ENCODE measurements around the gene TTC22. TPM values are rescaled to one million over a fixed set of nuclear protein-coding genes. Genes with fewer than 3 reads are reported as not detected.

TTC22 gene
- total and polyA plus RNA-seq, 2 experiments from 2014 or later = 8.1 to 9.0 TPM

- H3K79me2 ChIP-seq = no peaks in the 10 kb centered on the region
- 87% methylated on average over 3 of the region's 3 CpGs for WGBS (ENCODE audit: low lambda C conversion rate, missing lambda C conversion rate)
These were observed 56.4 kb downstream of the TTC22 start for GRCh38 chr1:54744696-54745095.

GRCh38 chr1:54743416-54744226 lies 57.5 kb downstream of the TTC22 start:
- H3K9me3 ChIP-seq (ENCODE audit: low read depth) = no peaks in the 10 kb centered on the region
- H3K4me2 ChIP-seq = no peak overlapping the region
- no peaks in the 10 kb centered on the region for H3K36me3 ChIP-seq (replicated peaks; ENCODE audit: insufficient read depth, low read depth)
- H3K4me1 ChIP-seq (ENCODE audit: insufficient read depth) = no peaks in the 10 kb centered on the region
- H3K4me3 ChIP-seq = no peak overlapping the region
- no peak for DNase-seq (ENCODE audit: low spot score)
- H3K27me3 ChIP-seq = no peaks in the 10 kb centered on the region
- no peak overlapping the region for H2AFZ ChIP-seq
- H3K9me2 ChIP-seq (replicated peaks; ENCODE audit: insufficient read depth) = no peaks in the 10 kb centered on the region
- 90% methylated on average over 12 of the region's 12 CpGs for WGBS (ENCODE audit: low lambda C conversion rate, missing lambda C conversion rate)
- no peaks in the 10 kb centered on the region for H3K79me2 ChIP-seq
- no peaks in the 10 kb centered on the region for H4K20me1 ChIP-seq (ENCODE audit: insufficient read depth, poor library complexity, severe bottlenecking)
- no peak for TF ChIP-seq EZH2phosphoT487 (IDR thresholded peaks at IDR 0.05; ENCODE audit: low read depth, severe bottlenecking, unreplicated experiment)
- TF ChIP-seq EZH2 (IDR thresholded peaks at IDR 0.05; ENCODE audit: borderline replicate concordance) = no peak
- no peak for TF ChIP-seq CTCF (IDR thresholded peaks at IDR 0.05; ENCODE audit: poor library complexity)
- H3K27ac ChIP-seq = no peak overlapping the region

More at GRCh38 chr1:54744696-54745095, 56.4 kb downstream of the TTC22 start:
- H3K9me2 ChIP-seq (replicated peaks; ENCODE audit: insufficient read depth) = no peaks in the 10 kb centered on the region
- no peak overlapping the region for H3K4me3 ChIP-seq
- no peaks in the 10 kb centered on the region for H4K20me1 ChIP-seq (ENCODE audit: insufficient read depth, poor library complexity, severe bottlenecking)
- no peaks in the 10 kb centered on the region for H3K36me3 ChIP-seq (replicated peaks; ENCODE audit: insufficient read depth, low read depth)
- no peak overlapping the region for H2AFZ ChIP-seq
- no peak for DNase-seq (ENCODE audit: low spot score)
- H3K9me3 ChIP-seq (ENCODE audit: low read depth) = no peaks in the 10 kb centered on the region
- H3K4me1 ChIP-seq (ENCODE audit: insufficient read depth) = no peaks in the 10 kb centered on the region
- no peaks in the 10 kb centered on the region for H3K27me3 ChIP-seq
- H3K27ac ChIP-seq = no peak overlapping the region
- TF ChIP-seq EZH2 (IDR thresholded peaks at IDR 0.05; ENCODE audit: borderline replicate concordance) (no peak), EZH2phosphoT487 (IDR thresholded peaks at IDR 0.05; ENCODE audit: low read depth, severe bottlenecking, unreplicated experiment) (no peak)
- H3K4me2 ChIP-seq = no peak overlapping the region

- Histone ChIP-seq H3K9me3 (ENCODE audit: low read depth) (no peaks in the 10 kb centered on the region), H3K27me3 (no peaks in the 10 kb centered on the region), H4K20me1 (ENCODE audit: insufficient read depth, poor library complexity, severe bottlenecking) (no peaks in the 10 kb centered on the region), H2AFZ (no peak overlapping the region), H3K4me2 (no peak overlapping the region), H3K36me3 (replicated peaks; ENCODE audit: insufficient read depth, low read depth) (no peaks in the 10 kb centered on the region), H3K4me1 (ENCODE audit: insufficient read depth) (no peaks in the 10 kb centered on the region), H3K4me3 (no peak overlapping the region), H3K9me2 (replicated peaks; ENCODE audit: insufficient read depth) (no peaks in the 10 kb centered on the region), H3K27ac (no peak overlapping the region), H3K79me2 (no peaks in the 10 kb centered on the region)
- no peak for TF ChIP-seq EZH2 (IDR thresholded peaks at IDR 0.05; ENCODE audit: borderline replicate concordance)
- no peak for TF ChIP-seq CTCF (IDR thresholded peaks at IDR 0.05; ENCODE audit: poor library complexity)
- TF ChIP-seq EZH2phosphoT487 (IDR thresholded peaks at IDR 0.05; ENCODE audit: low read depth, severe bottlenecking, unreplicated experiment) = no peak
- DNase-seq (ENCODE audit: low spot score) = no peak
- 77% methylated on average over 4 of the region's 4 CpGs for WGBS (ENCODE audit: low lambda C conversion rate, missing lambda C conversion rate)
These were observed 58.8 kb downstream of the TTC22 start for GRCh38 chr1:54742282-54742681.

GRCh38 chr1:54741531-54741930 lies 59.6 kb downstream of the TTC22 start:
- no peaks in the 10 kb centered on the region for H3K79me2 ChIP-seq
- 95% methylated on average over 4 of the region's 4 CpGs for WGBS (ENCODE audit: low lambda C conversion rate, missing lambda C conversion rate)
- no peak overlapping the region for H3K4me3 ChIP-seq

More at GRCh38 chr1:54741531-54741930, 59.6 kb downstream of the TTC22 start:
- no peak for TF ChIP-seq EZH2 (IDR thresholded peaks at IDR 0.05; ENCODE audit: borderline replicate concordance)
- TF ChIP-seq CTCF (IDR thresholded peaks at IDR 0.05; ENCODE audit: poor library complexity) = no peak
- TF ChIP-seq EZH2phosphoT487 (IDR thresholded peaks at IDR 0.05; ENCODE audit: low read depth, severe bottlenecking, unreplicated experiment) = no peak
- H3K4me1 ChIP-seq (ENCODE audit: insufficient read depth) = no peaks in the 10 kb centered on the region
- no peaks in the 10 kb centered on the region for H3K27me3 ChIP-seq
- no peaks in the 10 kb centered on the region for H4K20me1 ChIP-seq (ENCODE audit: insufficient read depth, poor library complexity, severe bottlenecking)
- no peaks in the 10 kb centered on the region for H3K9me3 ChIP-seq (ENCODE audit: low read depth)
- H2AFZ ChIP-seq = no peak overlapping the region
- no peak overlapping the region for H3K4me2 ChIP-seq
- DNase-seq (ENCODE audit: low spot score) = no peak
- no peak overlapping the region for H3K27ac ChIP-seq
- no peaks in the 10 kb centered on the region for H3K9me2 ChIP-seq (replicated peaks; ENCODE audit: insufficient read depth)
- no peaks in the 10 kb centered on the region for H3K36me3 ChIP-seq (replicated peaks; ENCODE audit: insufficient read depth, low read depth)

Data from hepatocyte (in vitro differentiated cells).